HG03565 (cell line): ENCODE results near the gene KRT80.

Source experiments
- ATAC-seq: cut with Tn5 transposase; IDR thresholded peaks from one replicate; pipeline ENCODE4 v1.9.1; 2021; ENCODE audit warnings: mild to moderate bottlenecking, moderate library complexity; ENCODE audit not compliant: unreplicated experiment

KRT80 gene

GRCh38 chr12:52181746-52182145, 10.1 kb downstream of the KRT80 start:
- no peak for ATAC-seq

DNA sequence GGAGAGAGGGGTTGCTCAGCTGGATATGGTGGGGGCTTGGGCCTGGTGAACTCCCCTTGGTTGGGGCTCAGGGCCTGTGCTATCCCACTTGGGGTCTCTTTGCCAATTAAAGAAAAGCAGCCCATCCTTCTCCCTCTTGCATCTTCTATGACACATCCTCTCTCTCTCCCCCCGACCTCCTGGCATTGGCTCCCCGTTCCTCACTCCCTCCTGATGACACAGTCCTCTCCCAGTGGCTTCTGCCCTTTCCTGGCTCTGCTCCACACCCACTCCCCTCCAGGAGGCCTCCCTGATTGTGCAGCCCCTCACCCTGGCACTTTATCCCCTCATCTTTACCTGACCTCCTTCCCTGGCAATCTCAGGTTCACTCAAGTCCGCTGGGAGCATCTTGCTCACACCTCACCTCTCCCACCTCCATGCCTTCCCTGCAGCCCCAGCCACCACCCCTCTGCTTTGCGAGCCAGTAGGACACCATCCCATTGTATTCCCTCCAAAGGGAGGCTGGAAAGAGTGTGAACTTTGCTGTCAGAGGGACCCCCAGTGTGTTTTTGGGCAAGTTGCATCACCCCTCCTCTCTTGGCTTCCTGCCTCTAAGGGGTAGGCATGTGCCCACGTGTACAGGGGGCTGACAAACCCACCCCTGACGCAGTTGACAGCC, 10.7 kb downstream of the KRT80 start:
- ATAC-seq, result no peak

- no peak for ATAC-seq
Observed at GRCh38 chr12:52179396-52179973, 12.3 kb downstream of the KRT80 start.

DNA sequence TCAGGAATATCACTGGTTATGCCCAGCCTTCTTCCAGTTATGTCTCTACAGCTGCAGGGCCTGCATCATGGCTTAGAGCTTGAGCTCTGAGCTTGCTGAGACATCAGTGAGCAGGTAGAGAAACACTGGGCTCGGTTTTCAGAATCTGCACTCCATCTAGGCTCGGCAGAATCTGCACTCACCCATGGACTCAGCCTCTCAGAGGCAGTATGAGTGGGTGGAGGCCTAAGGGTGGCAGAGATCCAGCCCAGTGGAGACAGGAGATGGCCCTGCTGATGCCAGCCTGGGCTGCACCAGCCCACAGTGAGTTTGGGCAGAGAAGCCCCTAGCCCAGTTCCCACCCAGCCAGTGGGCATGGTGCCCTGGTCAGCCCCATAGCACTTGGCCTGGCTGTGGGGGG, 12.8 kb downstream of the KRT80 start:
- no peak for ATAC-seq

DNA sequence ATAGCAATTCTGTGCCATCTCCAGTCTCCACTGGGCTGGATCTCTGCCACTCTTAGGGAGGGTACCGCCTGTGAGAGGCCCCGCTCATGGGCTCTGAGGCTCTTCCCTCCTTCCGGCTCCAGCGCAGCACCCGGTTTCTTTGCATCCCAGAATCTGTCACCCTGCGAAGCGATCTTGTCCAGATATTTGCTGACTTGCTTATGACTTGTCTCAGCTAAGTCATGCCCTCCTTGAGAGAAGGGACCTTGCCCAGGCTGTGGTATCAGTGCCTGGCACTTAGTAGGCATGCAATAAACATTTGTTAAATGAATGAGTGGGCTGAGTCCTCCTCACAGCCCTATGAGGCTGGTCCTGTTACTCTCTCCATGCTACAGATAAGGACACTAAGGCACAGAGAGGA, 13.4 kb downstream of the KRT80 start:
- ATAC-seq, result no peak

DNA sequence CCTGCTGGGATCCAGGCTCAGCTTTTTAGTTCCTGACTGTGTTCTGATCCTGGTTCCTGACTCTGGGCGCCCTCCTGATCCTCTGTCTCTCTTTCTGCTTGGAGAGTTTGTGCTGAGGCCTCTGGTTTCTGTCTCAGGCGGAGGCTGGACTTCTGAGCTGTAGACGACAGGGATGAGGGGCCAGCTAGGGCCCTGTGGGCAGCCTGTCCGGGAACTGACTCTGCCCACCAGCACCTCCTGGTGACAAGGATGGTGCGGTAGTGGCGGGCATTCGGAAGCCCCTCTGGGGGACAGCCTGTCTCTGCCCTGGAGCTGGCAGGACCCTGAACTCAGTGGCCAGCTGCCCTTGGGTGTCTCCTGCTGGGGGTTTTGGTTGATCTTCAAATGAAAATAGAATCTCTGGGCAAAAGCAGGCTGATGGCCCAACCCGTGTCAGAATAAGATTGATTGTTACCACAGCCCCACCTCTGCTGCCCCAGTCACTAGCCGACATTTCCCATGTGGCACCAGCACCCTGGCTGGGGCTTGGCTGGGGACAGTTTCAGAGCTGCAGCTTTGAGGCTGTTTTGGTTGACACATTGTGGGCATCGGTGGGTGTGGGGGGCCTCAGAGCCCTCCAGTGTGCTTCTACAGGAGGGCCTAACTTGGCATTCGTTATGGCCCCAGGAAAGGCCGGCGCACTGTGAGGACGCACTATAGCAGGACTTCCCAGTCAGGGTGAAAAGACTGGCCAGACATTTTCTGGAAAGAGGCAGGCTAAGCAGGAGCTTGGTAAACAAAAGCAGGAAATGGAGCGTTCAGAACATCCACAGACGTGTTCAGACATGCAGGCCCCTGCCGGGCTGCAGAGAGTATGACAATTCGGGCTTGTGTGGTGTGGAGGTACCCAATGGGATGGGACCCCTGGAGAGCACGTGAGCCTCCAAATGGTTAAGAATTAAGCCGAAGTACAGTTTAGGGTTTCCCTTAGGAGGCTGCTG, 16.2 kb downstream of the KRT80 start:
- ATAC-seq, result no peak

DNA sequence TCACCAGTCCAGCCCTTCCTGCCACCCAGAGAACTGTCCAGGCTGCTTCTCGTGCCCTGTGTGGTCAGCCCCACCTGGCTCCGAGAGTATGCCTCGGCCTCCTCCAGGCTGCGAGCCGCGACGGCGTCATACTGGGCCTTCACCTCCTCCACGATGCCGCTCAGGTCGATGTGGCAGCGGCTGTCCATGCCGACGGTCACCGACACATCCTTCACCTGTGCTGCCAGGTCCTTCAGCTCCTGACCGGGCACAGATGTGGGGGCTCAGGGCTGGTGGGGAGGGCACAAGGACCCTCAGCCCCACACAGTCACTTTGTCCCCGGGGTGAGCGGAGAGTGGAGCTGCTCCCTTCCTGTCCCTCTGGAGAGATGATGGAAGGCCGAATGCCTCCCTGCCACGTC, 18.3 kb downstream of the KRT80 start:
- ATAC-seq, result no peak

- no peak for ATAC-seq
Observed at GRCh38 chr12:52172956-52173355, 18.9 kb downstream of the KRT80 start.

GRCh38 chr12:52171950-52172512, 19.8 kb downstream of the KRT80 start:
- ATAC-seq, result no peak

GRCh38 chr12:52170827-52171226, 21.0 kb downstream of the KRT80 start:
- no peak for ATAC-seq

DNA sequence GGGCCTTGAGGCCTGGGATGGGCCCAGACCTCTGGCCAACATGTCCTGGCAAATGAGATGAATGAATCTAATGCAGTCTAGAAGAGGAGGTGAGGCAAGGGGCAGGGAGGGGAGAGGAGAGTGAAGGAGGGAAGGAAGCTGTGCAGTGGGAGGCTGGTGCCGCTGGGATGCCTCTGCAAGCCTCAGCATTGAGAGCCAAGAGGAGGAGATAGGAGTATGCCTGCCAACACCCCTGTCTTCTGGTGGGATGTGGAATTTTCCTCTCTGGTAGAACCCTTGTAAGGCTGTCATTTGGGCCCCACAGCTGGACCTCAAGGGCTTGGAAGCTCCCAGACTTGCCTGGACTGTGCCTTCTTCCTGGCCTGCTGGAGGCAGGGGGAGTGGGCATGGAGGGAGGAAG, 21.9 kb downstream of the KRT80 start:
- no peak for ATAC-seq

DNA sequence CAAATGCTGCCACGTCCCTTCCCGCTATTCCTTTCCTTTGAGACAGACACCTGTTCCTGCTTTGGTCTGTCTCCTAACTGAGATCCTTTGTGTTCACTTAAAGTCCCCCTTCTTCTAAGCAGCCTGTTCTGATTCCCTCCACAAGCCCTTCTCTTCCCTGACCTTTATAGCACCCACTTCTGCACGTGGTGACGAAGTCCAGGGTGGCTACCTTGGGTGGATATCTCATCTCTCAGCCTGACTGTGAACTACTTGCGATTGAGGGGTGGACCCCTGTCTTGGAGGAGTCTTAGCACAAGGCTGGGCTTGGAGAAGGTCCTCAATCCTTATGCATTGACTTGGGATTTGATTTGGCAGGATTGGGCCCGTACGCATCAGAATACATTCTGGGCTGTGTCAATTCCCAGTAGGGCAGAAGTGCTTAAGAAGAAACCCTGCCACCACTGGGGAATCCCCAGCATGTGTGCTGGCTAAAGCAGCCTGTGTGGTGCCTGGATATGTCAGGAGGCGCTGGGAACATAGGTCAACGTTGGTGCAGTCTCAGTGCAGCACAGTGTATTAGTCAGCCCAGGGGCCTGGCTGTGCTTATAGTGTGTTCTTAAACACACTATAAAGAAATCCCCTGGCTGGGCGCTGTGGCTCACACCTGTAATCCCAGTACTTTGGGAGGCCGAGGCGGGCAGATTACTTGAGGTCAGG, 23.6 kb downstream of the KRT80 start:
- no peak for ATAC-seq

DNA sequence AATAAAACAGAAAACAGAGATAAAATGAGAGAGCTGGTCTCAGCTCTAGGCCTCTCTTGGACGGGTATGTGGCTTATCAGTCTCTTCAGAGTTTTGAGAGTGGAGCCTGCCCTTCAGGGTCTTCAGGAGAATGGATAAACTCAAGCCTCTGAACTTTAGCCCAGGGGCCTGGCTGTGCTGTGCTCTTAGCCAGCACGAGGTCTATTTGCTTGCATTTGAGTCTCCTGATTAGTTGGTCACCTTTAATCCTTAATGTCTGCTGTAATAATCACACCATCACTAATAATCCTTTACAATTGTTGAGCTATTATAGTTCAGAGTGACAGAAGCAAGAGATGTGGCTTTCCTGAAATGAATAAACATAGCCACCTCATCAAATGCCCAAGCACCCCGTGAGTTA, 24.3 kb downstream of the KRT80 start:
- ATAC-seq, result no peak

GRCh38 chr12:52166672-52167071, 25.1 kb downstream of the KRT80 start:
- no peak for ATAC-seq

DNA sequence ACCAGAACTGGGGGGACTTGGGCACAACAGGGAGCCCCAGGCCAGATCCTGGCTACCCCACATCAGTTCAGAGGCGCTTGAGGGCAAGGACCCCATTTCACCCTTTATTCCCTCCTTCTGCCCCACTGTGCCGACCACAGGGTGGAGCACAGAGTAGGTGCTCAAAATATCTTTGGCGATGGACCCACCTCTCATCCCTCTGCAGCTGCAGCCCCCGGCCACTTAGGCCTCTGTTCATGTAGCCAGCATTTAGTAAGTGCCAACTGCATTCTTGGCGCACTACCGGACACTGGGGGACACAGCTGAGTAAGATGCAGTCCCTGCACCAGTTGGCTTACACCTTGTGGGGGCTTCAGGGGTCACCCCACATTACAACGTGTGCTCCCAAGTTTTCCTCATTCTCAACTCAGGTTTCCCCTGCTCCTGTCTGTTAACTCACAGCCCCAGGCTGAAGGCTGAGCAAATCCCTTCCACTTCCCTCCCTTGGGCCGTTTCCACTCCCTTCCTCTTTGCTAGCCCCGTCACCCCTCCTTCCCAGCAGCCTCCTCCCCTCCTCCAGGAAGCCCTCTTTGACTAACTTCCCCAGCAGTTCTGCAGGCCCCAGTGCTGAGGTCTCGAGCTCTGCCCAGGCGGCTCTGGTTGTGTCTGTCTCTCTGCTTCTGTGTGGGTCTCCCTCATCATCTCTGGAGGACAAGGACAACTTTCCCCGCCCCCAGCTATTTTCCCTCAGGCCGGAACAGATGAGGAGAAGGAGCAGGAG, 26.5 kb downstream of the KRT80 start:
- no peak for ATAC-seq

GRCh38 chr12:52164624-52165023, 27.2 kb downstream of the KRT80 start:
- ATAC-seq, result no peak

DNA sequence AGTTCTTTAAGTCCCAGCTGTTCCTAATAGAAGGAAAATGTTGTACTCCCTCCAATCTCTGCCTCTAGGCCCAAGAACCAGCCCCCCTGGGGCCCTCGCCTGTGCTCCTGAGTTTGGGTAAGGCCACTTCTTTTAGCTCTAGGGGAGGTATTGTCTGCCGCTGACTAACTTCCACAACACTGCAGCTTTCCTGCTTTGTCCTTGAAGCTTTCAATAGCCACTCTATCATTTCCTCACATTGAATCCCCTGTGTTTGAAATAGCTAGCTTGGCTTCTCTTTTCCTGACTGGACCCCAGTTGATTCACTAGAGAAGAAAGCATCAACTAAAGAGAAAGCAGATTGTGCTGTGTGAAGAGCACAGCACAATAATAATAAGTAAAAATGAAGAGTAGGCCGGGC, 28.8 kb downstream of the KRT80 start:
- no peak for ATAC-seq

- no peak for ATAC-seq
Observed at GRCh38 chr12:52160200-52160599, 31.6 kb downstream of the KRT80 start.

DNA sequence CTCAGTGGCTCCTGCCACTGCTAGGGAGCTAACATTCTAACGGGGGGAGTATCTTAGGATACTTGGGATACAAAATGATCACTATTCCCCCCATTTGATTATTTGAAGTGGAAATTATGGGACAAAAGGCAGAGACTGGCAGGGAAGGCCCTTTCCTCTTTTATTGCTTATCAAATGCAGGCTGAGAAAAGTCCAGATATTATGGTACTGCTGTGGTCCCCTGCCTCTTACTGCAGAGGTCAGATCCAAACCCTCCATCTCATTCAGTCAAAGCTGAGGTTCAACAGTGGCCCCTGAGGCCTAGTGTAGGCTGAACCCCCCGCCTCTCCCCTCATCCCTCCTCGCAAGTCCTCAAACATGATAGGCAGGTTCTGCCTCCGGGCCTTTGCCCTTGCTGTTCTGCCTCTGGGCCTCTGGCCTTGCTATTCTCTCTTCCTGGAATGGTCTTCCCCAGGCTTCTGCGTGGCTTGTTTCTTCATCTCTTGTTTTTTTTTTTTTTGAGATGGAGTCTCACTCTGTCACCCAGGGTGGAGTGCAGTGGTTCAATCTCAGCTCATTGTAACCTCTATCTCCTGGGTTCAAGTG, 34.2 kb downstream of the KRT80 start:
- no peak for ATAC-seq
